HUES48 (cell line): ENCODE data around the gene MED20.
A peak's percentile ranks its signal among the peaks of the same experiment; 100 is the strongest.
"Not testable (repeated sequence)": the region's sequence is repeated elsewhere in the genome, so short reads cannot be mapped to it uniquely, and the experiment has no call there.

ENCODE experiments used
- H3K27ac ChIP-seq: one replicate; pipeline ENCODE4 v1.7.0; 2013; ENCODE audit warnings: low read depth, low read length, inconsistent platforms
- H3K27me3 ChIP-seq: 2 replicates; pipeline ENCODE4 v1.6.1; 2013; ENCODE audit warnings: mild to moderate bottlenecking, low read length; ENCODE audit not compliant: control insufficient read depth, insufficient read depth
- H3K36me3 ChIP-seq: 2 replicates; pipeline ENCODE4 v1.6.1; 2013; ENCODE audit warnings: low read length; ENCODE audit not compliant: control insufficient read depth, insufficient read depth
- H3K4me1 ChIP-seq: 2 replicates; pipeline ENCODE4 v1.6.1; 2013; ENCODE audit warnings: mild to moderate bottlenecking, low read length; ENCODE audit not compliant: control insufficient read depth, insufficient read depth
- H3K4me3 ChIP-seq: 2 replicates; pipeline ENCODE4 v1.5.1; 2013; ENCODE audit warnings: mild to moderate bottlenecking, low read depth, low read length
- H3K9ac ChIP-seq: 2 replicates; pipeline ENCODE4 v1.6.1; 2013; ENCODE audit warnings: mild to moderate bottlenecking, low read depth, low read length, moderate library complexity
- H3K9me3 ChIP-seq: 2 replicates; pipeline ENCODE4 v1.6.1; 2013; ENCODE audit warnings: low read length; ENCODE audit not compliant: control insufficient read depth, insufficient read depth

Gene MED20

GRCh38 chr6:41958022-41958856 lies 37.3 kb upstream of the MED20 start:
- Histone ChIP-seq H3K27me3 (no peaks in the 10 kb centered on the region), H3K36me3 (no peaks in the 10 kb centered on the region), H3K9ac (no peak overlapping the region), H3K27ac (no peak overlapping the region), H3K9me3 (no peaks in the 10 kb centered on the region), H3K4me3 (no peak overlapping the region), H3K4me1 (no peaks in the 10 kb centered on the region)

- no peaks in the 10 kb centered on the region for H3K4me1 ChIP-seq
- no peak overlapping the region for H3K27ac ChIP-seq
- no peaks in the 10 kb centered on the region for H3K36me3 ChIP-seq
- no peak overlapping the region for H3K9ac ChIP-seq
- H3K4me3 ChIP-seq, result no peak overlapping the region
- no peaks in the 10 kb centered on the region for H3K9me3 ChIP-seq
- no peaks in the 10 kb centered on the region for H3K27me3 ChIP-seq
Measured at GRCh38 chr6:41957117-41957516, 36.2 kb upstream of the MED20 start.

- H3K27me3 ChIP-seq, result no peaks in the 10 kb centered on the region
- H3K36me3 ChIP-seq, result no peaks in the 10 kb centered on the region
- H3K9ac ChIP-seq, result no peak overlapping the region
- no peaks in the 10 kb centered on the region for H3K4me1 ChIP-seq
- H3K9me3 ChIP-seq, result no peaks in the 10 kb centered on the region
- H3K4me3 ChIP-seq, result no peak overlapping the region
- H3K27ac ChIP-seq, result no peak overlapping the region
Measured at GRCh38 chr6:41955412-41955811, 34.5 kb upstream of the MED20 start.

GRCh38 chr6:41954668-41955067 lies 33.7 kb upstream of the MED20 start:
- Histone ChIP-seq H3K36me3 (no peaks in the 10 kb centered on the region), H3K9me3 (no peaks in the 10 kb centered on the region), H3K4me3 (no peak overlapping the region), H3K9ac (no peak overlapping the region), H3K27me3 (no peaks in the 10 kb centered on the region), H3K4me1 (no peaks in the 10 kb centered on the region), H3K27ac (no peak overlapping the region)

- Histone ChIP-seq H3K4me1 (no peaks in the 10 kb centered on the region), H3K27ac (no peak overlapping the region), H3K9me3 (no peaks in the 10 kb centered on the region), H3K27me3 (no peaks in the 10 kb centered on the region), H3K36me3 (no peaks in the 10 kb centered on the region), H3K4me3 (no peak overlapping the region), H3K9ac (no peak overlapping the region)
Measured at GRCh38 chr6:41947581-41948220, 26.8 kb upstream of the MED20 start.

GRCh38 chr6:41943456-41943855 lies 22.5 kb upstream of the MED20 start:
- no peak overlapping the region for H3K27ac ChIP-seq
- H3K9ac ChIP-seq, result no peak overlapping the region
- peaks cover 7% of the 10 kb centered on the region; the same call in 1 of the 2 replicates for H3K27me3 ChIP-seq
- no peaks in the 10 kb centered on the region for H3K36me3 ChIP-seq
- H3K4me3 ChIP-seq, result no peak overlapping the region
- H3K9me3 ChIP-seq, result no peaks in the 10 kb centered on the region
- H3K4me1 ChIP-seq, result peaks cover 24% of the 10 kb centered on the region

GRCh38 chr6:41942882-41943281 lies 21.9 kb upstream of the MED20 start:
- not testable (repeated sequence) for H3K27me3 ChIP-seq, H3K9ac ChIP-seq, H3K27ac ChIP-seq, H3K9me3 ChIP-seq, H3K4me3 ChIP-seq, H3K36me3 ChIP-seq
- peaks cover 26% of the 10 kb centered on the region for H3K4me1 ChIP-seq

- H3K4me3 ChIP-seq, result peak overlapping the region; percentile 91
- H3K9ac ChIP-seq, result no peak overlapping the region
- H3K9me3 ChIP-seq, result no peaks in the 10 kb centered on the region
- H3K27me3 ChIP-seq, result peaks cover 7% of the 10 kb centered on the region; the same call in 1 of the 2 replicates
- H3K4me1 ChIP-seq, result peaks cover 26% of the 10 kb centered on the region
- H3K36me3 ChIP-seq, result peaks cover 5% of the 10 kb centered on the region; the same call in 1 of the 2 replicates
- no peak overlapping the region for H3K27ac ChIP-seq
Measured at GRCh38 chr6:41942067-41942851, 21.3 kb upstream of the MED20 start.

GRCh38 chr6:41941280-41942066 lies 20.5 kb upstream of the MED20 start, which contains the start of gene CCND3:
Gene CCND3 (minus strand): TSS chr6:41941808. CDS start chr6:41941649, 159 bp downstream.
- Histone ChIP-seq H3K9ac (peak within 1 kb of the TSS; percentile 16; the same call in 1 of the 2 replicates), H3K27ac (no peak within 1 kb of the TSS), H3K36me3 (peaks cover 13% of the 10 kb centered on the region), H3K4me1 (peaks cover 26% of the 10 kb centered on the region), H3K27me3 (peaks cover 7% of the 10 kb centered on the region; the same call in 1 of the 2 replicates), H3K4me3 (peak within 1 kb of the TSS; percentile 91), H3K9me3 (no peaks in the 10 kb centered on the region)

GRCh38 chr6:41940759-41941279 lies 19.9 kb upstream of the MED20 start:
- Histone ChIP-seq H3K4me3 (peak overlapping the region; percentile 91), H3K27me3 (peaks cover 7% of the 10 kb centered on the region; the same call in 1 of the 2 replicates), H3K27ac (no peak overlapping the region), H3K9me3 (no peaks in the 10 kb centered on the region), H3K9ac (peak overlapping the region; percentile 16; the same call in 1 of the 2 replicates), H3K4me1 (peaks cover 26% of the 10 kb centered on the region), H3K36me3 (peaks cover 14% of the 10 kb centered on the region)
